OCI-LY1 (cell line): Measurements from ENCODE around the gene SLC4A2.
A peak's percentile ranks its signal among the peaks of the same experiment; 100 is the strongest.

Experiments used
- H2AFZ ChIP-seq: fragments of 200-600 bp; sonication (generic), shearing (Covaris generic); 2 replicates; pipeline ENCODE4 v1.6.0; 2014; ENCODE audit warnings: antibody characterized with exemption, mild to moderate bottlenecking, low read length
- H3F3A ChIP-seq: fragments of 200-600 bp; sonication (generic), shearing (Covaris generic); 2 replicates; pipeline ENCODE4 v1.6.0; 2014; ENCODE audit warnings: mild to moderate bottlenecking, antibody characterized with exemption, low read length, moderate library complexity; ENCODE audit not compliant: insufficient read depth
- H3K27ac ChIP-seq: fragments of 200-600 bp; sonication (generic); 2 replicates; pipeline ENCODE4 v1.5.1; 2014; ENCODE audit warnings: low read length, mixed run types, mild to moderate bottlenecking, low read depth; ENCODE audit not compliant: poor library complexity, severe bottlenecking
- H3K27me3 ChIP-seq: fragments of 200-600 bp; sonication (generic); 2 replicates; pipeline ENCODE4 v1.6.0; 2014; ENCODE audit warnings: antibody characterized with exemption, mild to moderate bottlenecking, low read length, moderate library complexity; ENCODE audit not compliant: insufficient read depth
- H3K36me3 ChIP-seq: fragments of 200-600 bp; sonication (generic); 2 replicates; pipeline ENCODE4 v1.6.1; 2014; ENCODE audit warnings: mild to moderate bottlenecking, antibody characterized with exemption, low read length, moderate library complexity, mixed read lengths; ENCODE audit not compliant: insufficient read depth
- H3K4me1 ChIP-seq: fragments of 200-600 bp; sonication (generic); 2 replicates; pipeline ENCODE4 v1.5.1; 2014; ENCODE audit warnings: mild to moderate bottlenecking, low read length, moderate library complexity; ENCODE audit not compliant: insufficient read depth, severe bottlenecking
- H3K4me2 ChIP-seq: fragments of 200-600 bp; sonication (generic), shearing (Covaris generic); 2 replicates; pipeline ENCODE4 v1.6.1; 2014; ENCODE audit warnings: low read length
- H3K4me3 ChIP-seq: fragments of 200-600 bp; sonication (generic); 2 replicates; pipeline ENCODE4 v1.5.1; 2014; ENCODE audit warnings: low read length, low read depth, mild to moderate bottlenecking, mixed read lengths; ENCODE audit not compliant: poor library complexity, severe bottlenecking
- H3K79me2 ChIP-seq: fragments of 200-600 bp; shearing (Covaris generic); 2 replicates; pipeline ENCODE4 v1.6.1; 2016; ENCODE audit warnings: mixed run types, low read length, mixed read lengths; ENCODE audit not compliant: insufficient read depth
- H3K9ac ChIP-seq: fragments of 200-600 bp; sonication (generic), shearing (Covaris generic); 2 replicates; pipeline ENCODE4 v1.6.1; 2014; ENCODE audit warnings: mild to moderate bottlenecking, low read length, mixed read lengths
- H3K9me2 ChIP-seq: fragments of 200-600 bp; sonication (generic), shearing (Covaris generic); 2 replicates; pipeline ENCODE4 v1.6.1; 2014; ENCODE audit warnings: low read depth, mild to moderate bottlenecking, low read length, mixed read lengths
- H3K9me3 ChIP-seq: fragments of 200-600 bp; shearing (Covaris generic); 2 replicates; pipeline ENCODE4 v1.6.1; 2014; ENCODE audit warnings: low read length, mixed read lengths
- H4K20me1 ChIP-seq: fragments of 200-600 bp; sonication (generic), shearing (Covaris generic); 2 replicates; pipeline ENCODE4 v1.6.0; 2016; ENCODE audit warnings: mild to moderate bottlenecking, low read length; ENCODE audit not compliant: insufficient read depth
- EZH2 ChIP-seq: fragments of 200-600 bp; sonication (generic), shearing (Covaris generic); IDR thresholded peaks from 2 replicates; pipeline ENCODE4 v1.8.0; 2017; ENCODE audit warnings: borderline replicate concordance, mixed run types, mild to moderate bottlenecking, antibody characterized with exemption, low read length, moderate library complexity, mixed read lengths
- TF ChIP-seq, protein P1 (sequence below): fragments of 200-600 bp; sonication (generic), shearing (Covaris generic); IDR thresholded peaks from 2 replicates; pipeline ENCODE4 v1.5.1; 2017; ENCODE audit warnings: mild to moderate bottlenecking, antibody characterized with exemption, low read length, moderate library complexity, mixed read lengths

The SLC4A2 gene

DNA sequence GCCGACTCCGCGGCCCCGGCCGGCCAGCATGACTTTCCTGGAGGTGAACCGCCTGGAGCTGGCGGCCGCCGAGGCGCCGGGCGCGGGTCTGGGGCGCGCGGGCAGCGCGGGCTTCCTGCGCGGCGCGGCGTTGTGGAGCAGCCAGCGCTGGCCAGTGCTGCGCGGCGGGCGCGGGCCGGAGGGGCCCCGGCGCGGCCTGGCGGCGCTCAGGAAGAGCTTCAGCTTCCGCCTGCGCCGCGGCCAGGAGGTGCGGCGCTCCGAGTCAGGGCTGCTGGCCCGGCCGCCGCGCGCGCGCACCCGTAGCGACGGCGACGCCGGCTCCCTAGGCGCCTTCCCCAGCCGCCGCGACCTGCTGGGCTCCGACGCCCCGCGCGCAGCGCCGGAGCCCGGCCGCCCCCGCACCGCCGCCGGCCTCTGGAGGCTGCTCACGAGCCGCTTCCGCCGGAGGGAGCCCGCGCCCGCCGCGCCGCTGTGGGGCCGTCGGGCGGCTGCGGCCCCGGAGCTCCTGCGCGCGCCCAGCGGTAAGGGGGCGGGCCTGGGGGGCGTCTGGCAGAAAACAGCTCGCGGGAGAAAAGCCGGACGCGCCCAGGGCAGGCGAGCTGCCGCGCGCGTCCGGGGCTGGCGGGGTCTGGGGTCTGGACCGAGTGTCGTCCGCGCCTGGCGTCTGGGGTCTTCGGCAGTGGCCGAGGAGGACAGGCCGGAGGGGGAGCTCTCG is 55.9 kb downstream of the SLC4A2 start:
- Histone ChIP-seq H3K4me3 (no peak overlapping the region), H3K9ac (no peak overlapping the region), H3K27ac (no peak overlapping the region), H3K9me3 (no peaks in the 10 kb centered on the region), H4K20me1 (no peaks in the 10 kb centered on the region), H3K4me1 (peaks cover 9% of the 10 kb centered on the region), H3K4me2 (peak overlapping the region; percentile 26; the same call in 1 of the 2 replicates), H2AFZ (no peak overlapping the region), H3K36me3 (no peaks in the 10 kb centered on the region), H3K27me3 (peaks cover 5% of the 10 kb centered on the region; the same call in 1 of the 2 replicates), H3K9me2 (no peaks in the 10 kb centered on the region), H3K79me2 (no peaks in the 10 kb centered on the region), H3F3A (no peaks in the 10 kb centered on the region)
- TF ChIP-seq, protein P1, sequence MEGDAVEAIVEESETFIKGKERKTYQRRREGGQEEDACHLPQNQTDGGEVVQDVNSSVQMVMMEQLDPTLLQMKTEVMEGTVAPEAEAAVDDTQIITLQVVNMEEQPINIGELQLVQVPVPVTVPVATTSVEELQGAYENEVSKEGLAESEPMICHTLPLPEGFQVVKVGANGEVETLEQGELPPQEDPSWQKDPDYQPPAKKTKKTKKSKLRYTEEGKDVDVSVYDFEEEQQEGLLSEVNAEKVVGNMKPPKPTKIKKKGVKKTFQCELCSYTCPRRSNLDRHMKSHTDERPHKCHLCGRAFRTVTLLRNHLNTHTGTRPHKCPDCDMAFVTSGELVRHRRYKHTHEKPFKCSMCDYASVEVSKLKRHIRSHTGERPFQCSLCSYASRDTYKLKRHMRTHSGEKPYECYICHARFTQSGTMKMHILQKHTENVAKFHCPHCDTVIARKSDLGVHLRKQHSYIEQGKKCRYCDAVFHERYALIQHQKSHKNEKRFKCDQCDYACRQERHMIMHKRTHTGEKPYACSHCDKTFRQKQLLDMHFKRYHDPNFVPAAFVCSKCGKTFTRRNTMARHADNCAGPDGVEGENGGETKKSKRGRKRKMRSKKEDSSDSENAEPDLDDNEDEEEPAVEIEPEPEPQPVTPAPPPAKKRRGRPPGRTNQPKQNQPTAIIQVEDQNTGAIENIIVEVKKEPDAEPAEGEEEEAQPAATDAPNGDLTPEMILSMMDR: no peak
- TF ChIP-seq EZH2: no peak

GRCh38 chr7:151115836-151116418 is 56.5 kb downstream of the SLC4A2 start:
- H2AFZ ChIP-seq: no peak overlapping the region
- no peaks in the 10 kb centered on the region for H3K79me2 ChIP-seq
- no peak overlapping the region for H3K27ac ChIP-seq
- peaks cover 9% of the 10 kb centered on the region for H3K4me1 ChIP-seq
- no peak overlapping the region for H3K4me3 ChIP-seq
- H3K9ac ChIP-seq: no peak overlapping the region
- no peaks in the 10 kb centered on the region for H3F3A ChIP-seq
- H3K27me3 ChIP-seq: peaks cover 5% of the 10 kb centered on the region; the same call in 1 of the 2 replicates
- H3K9me2 ChIP-seq: no peaks in the 10 kb centered on the region
- no peaks in the 10 kb centered on the region for H3K36me3 ChIP-seq
- no peak for TF ChIP-seq EZH2
- TF ChIP-seq, protein P1: no peak
- peak overlapping the region; percentile 26; the same call in 1 of the 2 replicates for H3K4me2 ChIP-seq
- no peaks in the 10 kb centered on the region for H3K9me3 ChIP-seq
- H4K20me1 ChIP-seq: no peaks in the 10 kb centered on the region

GRCh38 chr7:151116603-151117440 is 57.4 kb downstream of the SLC4A2 start:
- TF ChIP-seq EZH2: no peak
- TF ChIP-seq, protein P1: no peak
- Histone ChIP-seq H3K27me3 (peaks cover 5% of the 10 kb centered on the region; the same call in 1 of the 2 replicates), H3K9me3 (no peaks in the 10 kb centered on the region), H2AFZ (no peak overlapping the region), H3K9ac (no peak overlapping the region), H3K36me3 (no peaks in the 10 kb centered on the region), H3K79me2 (no peaks in the 10 kb centered on the region), H3K4me2 (peak overlapping the region; percentile 5; the same call in 1 of the 2 replicates), H3K4me1 (peaks cover 9% of the 10 kb centered on the region), H3K9me2 (no peaks in the 10 kb centered on the region), H3K27ac (no peak overlapping the region), H3K4me3 (peak overlapping the region; percentile 14), H4K20me1 (no peaks in the 10 kb centered on the region), H3F3A (no peaks in the 10 kb centered on the region)
